RWPE1 (cell line): ENCODE data around the gene USP49.

Experiments used
- CTCF ChIA-PET: fragments of 350-600 bp; sonication (Branson Sonifier 250); formaldehyde crosslinking; extraction: SDS; loops from one replicate; lab custom pipeline; 2021; lab: Yijun Ruan, JAX
- POLR2A ChIA-PET: fragments of 400-600 bp; formaldehyde crosslinking; extraction: SDS; loops from one replicate; lab custom pipeline; 2020; ENCODE audit warnings: antibody characterized with exemption; ENCODE audit not compliant: low non-redundant PET; lab: Yijun Ruan, JAX
- DNase-seq: peaks from one replicate; pipeline ENCODE4 v3.0.0; 2012; ENCODE audit warnings: low spot score
- H3K27ac ChIP-seq: fragments of 450-650 bp; 2 replicates; pipeline ENCODE4 v1.5.1; 2017
- TF ChIP-seq, protein P1 (sequence below): fragments of 450-650 bp; conservative IDR thresholded peaks from 2 replicates; pipeline ENCODE4 v1.5.1; 2017; ENCODE audit warnings: low read depth, mild to moderate bottlenecking

USP49 gene

GRCh38 chr6:41744236-41744787 lies 150.9 kb downstream of the USP49 start:
- TF ChIP-seq, protein P1, sequence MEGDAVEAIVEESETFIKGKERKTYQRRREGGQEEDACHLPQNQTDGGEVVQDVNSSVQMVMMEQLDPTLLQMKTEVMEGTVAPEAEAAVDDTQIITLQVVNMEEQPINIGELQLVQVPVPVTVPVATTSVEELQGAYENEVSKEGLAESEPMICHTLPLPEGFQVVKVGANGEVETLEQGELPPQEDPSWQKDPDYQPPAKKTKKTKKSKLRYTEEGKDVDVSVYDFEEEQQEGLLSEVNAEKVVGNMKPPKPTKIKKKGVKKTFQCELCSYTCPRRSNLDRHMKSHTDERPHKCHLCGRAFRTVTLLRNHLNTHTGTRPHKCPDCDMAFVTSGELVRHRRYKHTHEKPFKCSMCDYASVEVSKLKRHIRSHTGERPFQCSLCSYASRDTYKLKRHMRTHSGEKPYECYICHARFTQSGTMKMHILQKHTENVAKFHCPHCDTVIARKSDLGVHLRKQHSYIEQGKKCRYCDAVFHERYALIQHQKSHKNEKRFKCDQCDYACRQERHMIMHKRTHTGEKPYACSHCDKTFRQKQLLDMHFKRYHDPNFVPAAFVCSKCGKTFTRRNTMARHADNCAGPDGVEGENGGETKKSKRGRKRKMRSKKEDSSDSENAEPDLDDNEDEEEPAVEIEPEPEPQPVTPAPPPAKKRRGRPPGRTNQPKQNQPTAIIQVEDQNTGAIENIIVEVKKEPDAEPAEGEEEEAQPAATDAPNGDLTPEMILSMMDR, result no peak
- POLR2A ChIA-PET, result no interaction called here
- CTCF ChIA-PET, result no interaction called here

DNA sequence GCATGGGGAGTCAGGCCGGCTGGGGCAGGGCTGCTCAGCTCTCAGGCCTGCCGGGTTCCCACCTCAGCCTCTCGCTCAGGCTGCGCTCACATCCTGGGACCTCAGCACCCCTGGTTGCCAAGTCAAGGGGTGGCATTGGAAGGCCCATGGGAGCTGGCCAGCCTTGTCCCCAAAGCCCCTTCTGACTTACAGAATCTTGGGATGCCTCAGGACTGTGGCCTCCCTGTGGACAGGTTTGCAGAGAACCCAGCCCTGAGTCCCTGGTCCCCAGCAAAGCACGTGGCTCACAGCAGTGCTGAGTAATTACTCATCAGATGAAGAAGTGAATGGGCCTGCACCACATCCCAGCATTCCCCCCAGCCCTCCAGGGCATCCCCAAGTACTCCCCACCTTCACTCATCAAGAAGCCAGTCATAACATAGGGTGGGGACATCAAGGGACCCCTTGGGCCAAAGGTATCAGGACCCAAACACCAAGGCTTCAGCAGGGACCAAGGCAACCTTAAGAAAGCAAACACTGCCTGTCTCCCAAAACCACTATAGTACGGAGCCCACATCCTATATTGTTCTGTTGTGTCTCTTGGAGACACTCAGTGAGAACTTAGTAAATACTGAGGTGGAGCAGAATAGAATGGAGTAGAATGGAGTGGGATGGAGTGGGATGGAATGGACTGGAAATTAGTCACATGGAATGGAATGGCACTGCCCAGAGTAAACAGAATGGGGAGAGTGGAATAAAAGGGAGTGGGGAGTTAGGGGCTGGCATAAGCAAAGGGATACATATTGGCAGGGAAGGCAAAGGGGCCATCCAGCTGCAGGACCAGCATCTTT lies 151.6 kb downstream of the USP49 start:
- TF ChIP-seq, protein P1, result no peak
- ChIA-PET POLR2A (no interaction called here), CTCF (no interaction called here)
- no peak overlapping the region for H3K27ac ChIP-seq
- no peak for DNase-seq

More at GRCh38 chr6:41744236-41744787, 150.9 kb downstream of the USP49 start:
- H3K27ac ChIP-seq, result no peak overlapping the region
- no peak for DNase-seq

DNA sequence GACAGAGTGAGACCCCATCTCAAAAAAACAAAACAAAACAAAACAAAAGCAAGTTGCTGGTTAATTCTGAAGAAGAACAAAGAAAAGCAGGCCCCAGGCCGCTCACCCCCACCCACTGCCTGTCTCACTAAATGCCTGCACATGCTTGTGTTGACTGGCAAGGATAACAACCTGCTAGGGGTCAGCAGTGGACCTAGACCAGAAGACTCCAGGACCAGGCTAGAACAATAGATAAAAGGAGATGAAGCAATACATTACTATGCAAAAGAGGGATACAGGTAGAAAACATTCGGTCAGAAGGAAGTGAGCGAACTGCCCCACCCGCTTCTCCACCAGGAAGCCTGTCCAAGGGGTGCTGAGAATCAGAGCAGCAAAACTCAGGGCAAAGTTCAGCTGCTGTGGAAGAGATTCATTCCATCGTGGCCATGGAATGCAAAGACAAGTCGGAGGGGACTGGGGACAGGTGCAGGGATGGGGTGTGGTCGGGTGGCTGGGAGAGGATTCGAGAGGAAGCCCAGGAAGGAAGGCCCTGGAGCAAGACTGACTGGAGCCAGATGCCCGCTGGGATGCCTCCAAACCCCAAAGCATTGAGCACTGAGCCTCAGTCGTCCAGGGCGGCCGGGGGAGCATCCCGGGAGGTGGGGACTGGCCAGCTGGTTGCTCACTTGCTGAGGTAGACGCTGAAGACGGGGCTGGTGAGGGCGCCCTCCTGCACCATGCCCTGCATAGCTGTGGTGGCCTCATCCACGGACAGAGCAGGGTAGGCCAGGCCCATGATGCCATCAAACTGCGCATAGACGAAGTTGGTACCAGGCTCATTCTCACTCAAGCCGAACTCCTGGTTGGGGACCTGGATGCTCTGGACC lies 153.3 kb downstream of the USP49 start:
- H3K27ac ChIP-seq, result no peak overlapping the region
- DNase-seq, result no peak
- ChIA-PET POLR2A (no interaction called here), CTCF (interaction anchor here (0.5 to 1.0 kb wide), 2 partner anchors 34 to 139 kb away, joined by 3 to 5 read pairs; no protein-coding TSS in a partner anchor)
- TF ChIP-seq, protein P1, result no peak

DNA sequence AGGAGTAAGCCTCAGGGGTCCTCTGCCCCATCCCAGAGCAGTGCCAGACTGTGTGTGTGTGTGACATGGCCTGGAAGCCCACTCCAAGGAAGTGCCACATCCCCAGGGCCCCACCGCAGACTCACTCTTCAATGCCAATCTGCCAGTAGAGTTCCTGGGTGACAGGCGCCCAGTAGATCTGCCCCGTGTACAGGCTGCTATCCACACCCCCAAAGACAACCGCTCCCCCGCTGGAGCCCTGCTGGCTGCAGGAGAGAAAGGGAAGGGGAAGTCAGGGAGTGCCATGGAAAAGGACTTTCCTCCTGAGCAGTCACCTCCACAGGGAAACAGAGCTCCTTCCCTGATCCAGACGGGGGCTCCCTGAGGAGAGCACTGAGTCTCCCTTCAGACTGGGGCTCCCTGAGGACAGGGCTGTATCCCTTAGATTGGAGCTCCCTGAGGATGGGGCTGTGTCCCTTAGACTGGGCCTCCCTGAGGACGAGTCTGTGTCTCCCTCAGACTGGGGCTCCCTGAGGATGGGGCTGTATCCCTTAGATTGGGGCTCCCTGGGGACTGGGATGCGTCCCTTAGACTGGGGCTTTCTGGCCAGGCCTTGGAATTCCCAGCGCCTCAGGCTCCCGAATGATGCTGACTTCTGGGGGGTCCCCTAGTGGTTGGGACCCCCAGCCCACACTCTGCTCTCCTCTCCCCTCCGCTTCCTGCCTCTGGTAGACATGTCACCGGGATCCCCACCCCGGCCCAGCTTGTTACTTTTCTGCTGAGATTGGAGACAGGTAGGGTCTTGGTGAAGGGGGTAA lies 154.6 kb downstream of the USP49 start:
- ChIA-PET CTCF (interaction anchor here (0.6 to 1.0 kb wide), 2 partner anchors 36 to 105 kb away, joined by 4 to 5 read pairs; no protein-coding TSS in a partner anchor), POLR2A (no interaction called here)
- TF ChIP-seq, protein P1, result no peak
- DNase-seq, result no peak
- no peak overlapping the region for H3K27ac ChIP-seq
